Kidney (tissue), 14 donors: ENCODE data around the gene ACAD9. TPM values are rescaled to one million over a fixed set of nuclear protein-coding genes. Genes with fewer than 3 reads are reported as not detected.

Experiments used
- DNase-seq, 5 donors: peaks; one replicate each; pipeline ENCODE4 v3.0.0-alpha.2; 2013 to 2020
- FAIRE-seq: peaks from 2 replicates; lab custom pipeline; 2012; peaks lifted over from hg19 to GRCh38; lab: Jason Lieb, UNC
- H3K27ac ChIP-seq, 2 donors: one replicate each; pipeline ENCODE4 v1.7.0; 2013; ENCODE audit warnings: low read depth in 2 of 2, low read length in 2 of 2, inconsistent platforms in 1 of 2
- H3K27me3 ChIP-seq: one replicate; pipeline ENCODE4 v1.7.1; 2013; ENCODE audit warnings: low read length, inconsistent platforms; ENCODE audit not compliant: control insufficient read depth, insufficient read depth
- H3K36me3 ChIP-seq, 3 donors: one replicate each; pipeline versions ENCODE4 v1.7.0 to v1.7.1; 2013; ENCODE audit warnings: low read length in 3 of 3, control low read depth in 1 of 3, inconsistent platforms in 1 of 3; ENCODE audit not compliant: insufficient read depth in 3 of 3, control insufficient read depth in 2 of 3
- H3K4me1 ChIP-seq, 3 donors: one replicate each; pipeline versions ENCODE4 v1.7.0 to v1.7.1; 2013; ENCODE audit warnings: low read length in 3 of 3, inconsistent platforms in 1 of 3, low read depth in 1 of 3; ENCODE audit not compliant: control insufficient read depth in 2 of 3, insufficient read depth in 2 of 3
- H3K4me3 ChIP-seq, 3 donors: one replicate each; pipeline versions ENCODE4 v1.7.0 to v1.8.1; 2013; ENCODE audit warnings: low read length in 3 of 3, control low read depth in 1 of 3, inconsistent platforms in 1 of 3
- H3K9ac ChIP-seq, 3 donors: one replicate each; pipeline versions ENCODE4 v1.7.0 to v1.7.1; 2013; ENCODE audit warnings: low read length in 3 of 3, control low read depth in 1 of 3, inconsistent platforms in 1 of 3
- H3K9me3 ChIP-seq, 3 donors: one replicate each; pipeline versions ENCODE4 v1.7.0 to v1.7.1; 2013; ENCODE audit warnings: low read length in 3 of 3, control low read depth in 1 of 3, inconsistent platforms in 1 of 3; ENCODE audit not compliant: control insufficient read depth in 2 of 3, insufficient read depth in 1 of 3
- intact Hi-C: fragments of 100-400 bp; cut with DNase I; formaldehyde crosslinking; loops from one replicate; pipeline ENCODE4 v1.11.1; 2022
- polyA plus RNA-seq: library from polyadenylated mRNA; stranded (reverse); fragments of 350-450 nt; fragmentation: Illumina TruSeq; extraction: RNeasy Lipid Tissue Mini Kit (QIAGEN cat#74804); gene quantifications from one replicate; pipeline ENCODE4 v1.2.3, GENCODE V29; 2014; ENCODE audit warnings: low read depth, low replicate concordance; ENCODE audit not compliant: insufficient read depth
- total RNA-seq: library from RNA; stranded (reverse); fragmentation: NEBNext Ultra II Directional; extraction: Animal tissue kit (Norgen Biotek cat#: 25700); gene quantifications from one replicate; pipeline ENCODE4 v1.2.1, GENCODE V29; 2021
- TF ChIP-seq, protein P1 (sequence below): IDR thresholded peaks from 3 replicates; pipeline ENCODE4 v1.5.1; 2012; ENCODE audit warnings: mild to moderate bottlenecking, moderate library complexity, borderline replicate concordance; ENCODE audit not compliant: insufficient read depth; ENCODE audit errors: extremely low read depth
- donor health status: control.
- donor health status: control.
- donor health status: control.
- donor health status: control.
- donor health status: control.
- donor health status: DM: yes; HTN: yes; CAD: no.
- donor health status: Normal renal cell carcinoma (clear cell type).

The ACAD9 gene
- total and polyA plus RNA-seq, 2 donors from 2014 or later = 36.2 to 50.2 TPM

- TF ChIP-seq, protein P1, sequence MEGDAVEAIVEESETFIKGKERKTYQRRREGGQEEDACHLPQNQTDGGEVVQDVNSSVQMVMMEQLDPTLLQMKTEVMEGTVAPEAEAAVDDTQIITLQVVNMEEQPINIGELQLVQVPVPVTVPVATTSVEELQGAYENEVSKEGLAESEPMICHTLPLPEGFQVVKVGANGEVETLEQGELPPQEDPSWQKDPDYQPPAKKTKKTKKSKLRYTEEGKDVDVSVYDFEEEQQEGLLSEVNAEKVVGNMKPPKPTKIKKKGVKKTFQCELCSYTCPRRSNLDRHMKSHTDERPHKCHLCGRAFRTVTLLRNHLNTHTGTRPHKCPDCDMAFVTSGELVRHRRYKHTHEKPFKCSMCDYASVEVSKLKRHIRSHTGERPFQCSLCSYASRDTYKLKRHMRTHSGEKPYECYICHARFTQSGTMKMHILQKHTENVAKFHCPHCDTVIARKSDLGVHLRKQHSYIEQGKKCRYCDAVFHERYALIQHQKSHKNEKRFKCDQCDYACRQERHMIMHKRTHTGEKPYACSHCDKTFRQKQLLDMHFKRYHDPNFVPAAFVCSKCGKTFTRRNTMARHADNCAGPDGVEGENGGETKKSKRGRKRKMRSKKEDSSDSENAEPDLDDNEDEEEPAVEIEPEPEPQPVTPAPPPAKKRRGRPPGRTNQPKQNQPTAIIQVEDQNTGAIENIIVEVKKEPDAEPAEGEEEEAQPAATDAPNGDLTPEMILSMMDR = no peak
- FAIRE-seq (no peak), DNase-seq (no peak)
- H3K9me3 ChIP-seq = peaks cover 0 to 2% (median 0%) of the 10 kb centered on the region in 3 donors
- H3K4me1 ChIP-seq = no peaks in the 10 kb centered on the region
- H3K9ac ChIP-seq = no peak overlapping the region
- H3K36me3 ChIP-seq = no peaks in the 10 kb centered on the region
- H3K27me3 ChIP-seq = no peaks in the 10 kb centered on the region
- H3K27ac ChIP-seq = no peak overlapping the region
- intact Hi-C loops = no loop called here
- H3K4me3 ChIP-seq = no peak overlapping the region
Measured at GRCh38 chr3:128929364-128929763, 49.9 kb downstream of the ACAD9 start.

- Histone ChIP-seq H3K9ac (no peak overlapping the region), H3K36me3 (no peaks in the 10 kb centered on the region), H3K9me3 (peaks cover 0 to 2% (median 0%) of the 10 kb centered on the region in 3 donors), H3K4me1 (peaks cover 0 to 4% (median 0%) of the 10 kb centered on the region in 3 donors), H3K27ac (no peak overlapping the region), H3K27me3 (no peaks in the 10 kb centered on the region), H3K4me3 (no peak overlapping the region)
- intact Hi-C loops = no loop called here
- TF ChIP-seq, protein P1 = no peak
- no peak for DNase-seq
- no peak for FAIRE-seq
Measured at GRCh38 chr3:128931046-128931445, 51.6 kb downstream of the ACAD9 start.

GRCh38 chr3:128932516-128933212 is 53.2 kb downstream of the ACAD9 start:
- H3K4me3 ChIP-seq = no peak overlapping the region
- H3K27me3 ChIP-seq = no peaks in the 10 kb centered on the region
- H3K9ac ChIP-seq = no peak overlapping the region
- no peak for DNase-seq
- no peaks in the 10 kb centered on the region for H3K36me3 ChIP-seq
- TF ChIP-seq, protein P1 = no peak
- peaks cover 0 to 4% (median 0%) of the 10 kb centered on the region in 3 donors for H3K4me1 ChIP-seq
- no peak for FAIRE-seq
- no peaks in the 10 kb centered on the region for H3K9me3 ChIP-seq
- H3K27ac ChIP-seq = no peak overlapping the region
- intact Hi-C loops = no loop called here
